GM23248 (cell line): ENCODE results near the gene TSPAN17. TPM values are rescaled to one million over a fixed set of nuclear protein-coding genes. Genes with fewer than 3 reads are reported as not detected.

Source experiments
- DNase-seq: peaks from one replicate; pipeline ENCODE4 v3.0.0-alpha.2; 2015
- H2AFZ ChIP-seq: fragments of 200-600 bp; sonication (generic); 2 replicates; pipeline ENCODE4 v1.6.1; 2016; ENCODE audit warnings: antibody characterized with exemption
- H3F3A ChIP-seq: fragments of 200-600 bp; sonication (generic); 2 replicates; pipeline ENCODE4 v1.6.1; 2016; ENCODE audit warnings: mild to moderate bottlenecking, antibody characterized with exemption, mixed run types; ENCODE audit not compliant: insufficient read depth
- H3K27ac ChIP-seq: fragments of 200-600 bp; sonication (generic); 2 replicates; pipeline ENCODE4 v1.5.1; 2016; ENCODE audit warnings: mild to moderate bottlenecking
- H3K27me3 ChIP-seq: fragments of 200-600 bp; sonication (generic); replicated peaks from 2 replicates; pipeline ENCODE4 v1.6.1; 2016; ENCODE audit warnings: mild to moderate bottlenecking; ENCODE audit not compliant: insufficient read depth
- H3K36me3 ChIP-seq: fragments of 200-600 bp; sonication (generic); 2 replicates; pipeline ENCODE4 v1.6.1; 2016; ENCODE audit warnings: low read depth, mild to moderate bottlenecking
- H3K4me1 ChIP-seq: fragments of 200-600 bp; sonication (generic); 2 replicates; pipeline ENCODE4 v1.6.1; 2016; ENCODE audit warnings: mild to moderate bottlenecking; ENCODE audit not compliant: insufficient read depth
- H3K4me2 ChIP-seq: fragments of 200-600 bp; sonication (generic); one replicate; pipeline ENCODE4 v1.6.1; 2016; ENCODE audit warnings: mild to moderate bottlenecking; ENCODE audit not compliant: unreplicated experiment
- H3K4me3 ChIP-seq: fragments of 200-600 bp; sonication (generic); 2 replicates; pipeline ENCODE4 v1.5.1; 2016; ENCODE audit warnings: mild to moderate bottlenecking
- H3K79me2 ChIP-seq: fragments of 200-600 bp; sonication (generic); 2 replicates; pipeline ENCODE4 v1.6.1; 2016; ENCODE audit warnings: mild to moderate bottlenecking; ENCODE audit not compliant: insufficient read depth
- H3K9ac ChIP-seq: fragments of 200-600 bp; sonication (generic); 2 replicates; pipeline ENCODE4 v1.6.1; 2016; ENCODE audit warnings: mild to moderate bottlenecking
- H3K9me2 ChIP-seq: fragments of 200-600 bp; sonication (generic); 2 replicates; pipeline ENCODE4 v1.6.1; 2016; ENCODE audit warnings: mixed run types, mild to moderate bottlenecking, moderate library complexity; ENCODE audit not compliant: insufficient read depth
- H3K9me3 ChIP-seq: fragments of 200-600 bp; sonication (generic); one replicate; pipeline ENCODE4 v1.6.1; 2017; ENCODE audit warnings: low read depth
- H4K20me1 ChIP-seq: fragments of 200-600 bp; sonication (generic); 2 replicates; pipeline ENCODE4 v1.6.0; 2016; ENCODE audit not compliant: insufficient read depth
- EZH2 ChIP-seq: fragments of 200-600 bp; sonication (generic); IDR thresholded peaks from 2 replicates; pipeline ENCODE4 v1.6.1; 2018; ENCODE audit warnings: antibody characterized with exemption, mild to moderate bottlenecking; ENCODE audit not compliant: insufficient read depth, poor library complexity, severe bottlenecking
- EZH2phosphoT487 ChIP-seq: fragments of 200-600 bp; sonication (generic); IDR thresholded peaks from 2 replicates; pipeline ENCODE4 v1.6.1; 2018; ENCODE audit warnings: antibody characterized with exemption, moderate library complexity, mild to moderate bottlenecking, low read depth; ENCODE audit not compliant: insufficient read depth
- WGBS, 2 experiments: methylation state at CpG; one replicate each; pipeline ENCODE4 v1.1.6; 2015 to 2017; ENCODE audit warnings: low lambda C conversion rate in 2 of 2, low coverage in 1 of 2; ENCODE audit errors: missing lambda C conversion rate in 2 of 2; 5-methylcytosine and 5-hydroxymethylcytosine counted together
- in situ Hi-C: fragments of 300-500 bp; cut with MboI; formaldehyde crosslinking; loops from 2 replicates; pipeline ENCODE4 v1.15.0; 2020
- polyA plus RNA-seq: library from polyadenylated mRNA; unstranded; fragments of >200 nt; fragmentation: Nextera tagmentation; extraction: Ambion mirVana; gene quantifications from 2 replicates; pipeline ENCODE4 v1.2.1, GENCODE V29; 2016
- total RNA-seq: library from RNA; depleted of rRNA; stranded (reverse); fragments of >200 nt; shearing (Covaris generic); gene quantifications from 2 replicates; pipeline ENCODE4 v1.2.3, GENCODE V29; 2014

The TSPAN17 gene
- total and polyA plus RNA-seq, 2 experiments from 2014 or later: 29.9 to 41.2 TPM

DNA sequence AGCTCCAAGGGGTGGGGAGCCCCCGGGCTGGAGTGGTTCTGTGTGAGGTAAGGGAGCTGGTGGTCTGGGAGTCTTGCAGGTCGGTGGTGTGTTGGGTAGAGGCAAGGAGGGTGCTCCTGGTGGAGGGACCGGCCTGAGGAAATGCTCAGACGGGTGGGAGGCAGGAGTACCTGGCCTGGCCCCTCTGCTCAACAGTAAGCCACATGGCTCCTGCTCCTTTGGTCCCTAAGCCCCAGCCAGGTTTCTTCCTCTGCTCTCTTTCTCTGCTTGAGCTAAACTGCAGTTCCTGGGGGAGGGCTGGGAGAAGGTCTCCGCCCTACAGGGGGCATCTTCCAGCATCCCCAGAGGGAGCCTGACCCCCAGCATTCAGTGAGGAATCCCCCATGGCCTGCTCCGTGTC is 17.2 kb downstream of the TSPAN17 start:
- in situ Hi-C loops: loop anchor here (10.0 kb wide), 2 partner anchors 290 to 450 kb away; no protein-coding TSS in a partner anchor

DNA sequence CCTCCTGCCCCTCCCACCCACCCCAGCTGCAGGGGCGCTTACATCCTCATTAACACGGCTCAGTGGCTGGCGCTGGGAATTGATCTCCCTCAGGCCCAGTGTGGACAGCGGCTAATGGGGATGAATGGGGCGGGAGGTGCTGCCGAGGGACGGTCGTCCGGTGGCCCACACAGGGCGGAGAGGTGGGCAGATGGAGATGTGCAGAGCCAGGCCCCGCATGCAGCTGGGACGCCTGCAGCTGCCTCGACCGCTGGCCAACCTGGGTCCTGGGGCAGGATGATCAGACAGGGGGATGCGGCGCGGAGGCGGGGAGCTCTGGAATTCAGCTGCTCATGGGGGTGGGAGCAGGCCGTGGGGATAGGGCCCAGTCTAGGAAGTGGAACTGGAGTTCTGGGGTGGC is 17.6 kb downstream of the TSPAN17 start:
- Histone ChIP-seq H3K4me1 (no peaks in the 10 kb centered on the region), H4K20me1 (no peaks in the 10 kb centered on the region), H3K27ac (no peak overlapping the region), H2AFZ (no peak overlapping the region), H3F3A (no peaks in the 10 kb centered on the region), H3K79me2 (no peaks in the 10 kb centered on the region), H3K9me2 (no peaks in the 10 kb centered on the region), H3K36me3 (no peaks in the 10 kb centered on the region), H3K4me3 (no peak overlapping the region), H3K27me3 (peaks cover 31% of the 10 kb centered on the region), H3K9ac (no peak overlapping the region), H3K4me2 (no peak overlapping the region), H3K9me3 (no peaks in the 10 kb centered on the region)
- in situ Hi-C loops: loop anchor here (10.0 kb wide), 2 partner anchors 290 to 450 kb away; no protein-coding TSS in a partner anchor
- no peak for DNase-seq
- TF ChIP-seq EZH2phosphoT487 (no peak), EZH2 (no peak)
- WGBS, 2 experiments: 23 to 26% methylated on average over 19 of the region's 19 CpGs

More for the DNA sequence above, 17.2 kb downstream of the TSPAN17 start:
- Histone ChIP-seq H3K9me3 (no peaks in the 10 kb centered on the region), H3K36me3 (no peaks in the 10 kb centered on the region), H3K9me2 (no peaks in the 10 kb centered on the region), H3K4me1 (no peaks in the 10 kb centered on the region), H3K4me2 (no peak overlapping the region), H3K27me3 (peaks cover 27% of the 10 kb centered on the region), H3K9ac (no peak overlapping the region), H3K79me2 (no peaks in the 10 kb centered on the region), H3K27ac (no peak overlapping the region), H4K20me1 (no peaks in the 10 kb centered on the region), H3F3A (no peaks in the 10 kb centered on the region), H2AFZ (no peak overlapping the region), H3K4me3 (no peak overlapping the region)
- TF ChIP-seq EZH2phosphoT487 (no peak), EZH2 (no peak)
- no peak for DNase-seq
- 16 to 22% methylated on average over 4 to 6 of the region's 6 CpGs for WGBS, 2 experiments

DNA sequence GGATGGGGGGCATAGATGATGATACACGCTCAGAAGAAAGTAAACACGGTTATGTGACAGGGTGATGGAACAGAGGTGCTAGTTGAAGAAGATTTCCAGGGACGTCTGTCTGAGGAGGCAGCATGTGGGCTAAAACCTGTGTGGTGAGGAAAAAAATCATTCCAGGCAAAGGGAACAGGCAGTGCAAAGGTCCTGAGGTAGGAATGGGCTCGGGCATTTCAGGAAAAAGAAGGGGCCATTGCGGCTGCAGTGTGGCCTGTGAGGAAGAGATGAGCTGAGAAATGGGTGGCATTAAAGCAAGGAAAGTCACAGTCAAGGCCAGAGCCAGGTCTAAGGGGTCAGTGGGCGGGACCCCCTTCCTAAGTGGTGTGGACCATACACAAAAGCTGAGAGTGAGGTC is 18.2 kb downstream of the TSPAN17 start:
- Histone ChIP-seq H3K4me3 (no peak overlapping the region), H3K4me2 (no peak overlapping the region), H3K79me2 (no peaks in the 10 kb centered on the region), H3K4me1 (no peaks in the 10 kb centered on the region), H3F3A (no peaks in the 10 kb centered on the region), H3K27me3 (peaks cover 37% of the 10 kb centered on the region), H3K9me3 (no peaks in the 10 kb centered on the region), H3K9me2 (no peaks in the 10 kb centered on the region), H2AFZ (no peak overlapping the region), H4K20me1 (no peaks in the 10 kb centered on the region), H3K36me3 (no peaks in the 10 kb centered on the region), H3K27ac (no peak overlapping the region), H3K9ac (no peak overlapping the region)
- TF ChIP-seq EZH2phosphoT487 (no peak), EZH2 (no peak)
- DNase-seq: no peak
- WGBS, 2 experiments: 78 to 86% methylated on average over 6 of the region's 6 CpGs
- in situ Hi-C loops: loop anchor here (10.0 kb wide), 2 partner anchors 289 to 449 kb away; no protein-coding TSS in a partner anchor

DNA sequence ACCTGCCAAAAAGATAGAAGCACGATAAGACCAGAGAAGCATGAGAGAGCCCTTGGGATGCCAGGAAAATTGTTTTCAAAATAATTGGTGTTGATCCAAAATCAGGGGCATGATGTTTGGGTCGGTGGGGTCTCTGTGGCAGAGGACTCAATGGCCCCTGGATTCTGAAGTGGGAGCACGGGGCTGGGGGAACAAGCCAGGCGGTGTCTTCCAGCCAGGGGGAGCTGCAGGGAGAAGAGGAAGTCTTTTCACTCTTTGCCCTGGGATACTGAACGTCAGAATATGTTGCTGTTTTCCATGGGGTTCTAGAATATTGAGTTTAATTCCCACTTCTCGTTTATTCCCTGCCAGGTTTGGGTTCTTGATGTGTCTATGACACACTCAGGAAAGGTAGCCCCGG is 20.4 kb downstream of the TSPAN17 start:
- Histone ChIP-seq H3K4me2 (no peak overlapping the region), H3K4me1 (no peaks in the 10 kb centered on the region), H2AFZ (no peak overlapping the region), H3K79me2 (no peaks in the 10 kb centered on the region), H3F3A (no peaks in the 10 kb centered on the region), H3K27ac (no peak overlapping the region), H3K9ac (no peak overlapping the region), H3K27me3 (peaks cover 39% of the 10 kb centered on the region), H4K20me1 (no peaks in the 10 kb centered on the region), H3K4me3 (no peak overlapping the region), H3K9me3 (no peaks in the 10 kb centered on the region), H3K9me2 (no peaks in the 10 kb centered on the region), H3K36me3 (no peaks in the 10 kb centered on the region)
- in situ Hi-C loops: loop anchor here (10.0 kb wide), 2 partner anchors 287 to 447 kb away; no protein-coding TSS in a partner anchor
- TF ChIP-seq EZH2phosphoT487 (no peak), EZH2 (no peak)
- DNase-seq: no peak
- 69 to 74% methylated on average over 7 of the region's 7 CpGs for WGBS, 2 experiments

DNA sequence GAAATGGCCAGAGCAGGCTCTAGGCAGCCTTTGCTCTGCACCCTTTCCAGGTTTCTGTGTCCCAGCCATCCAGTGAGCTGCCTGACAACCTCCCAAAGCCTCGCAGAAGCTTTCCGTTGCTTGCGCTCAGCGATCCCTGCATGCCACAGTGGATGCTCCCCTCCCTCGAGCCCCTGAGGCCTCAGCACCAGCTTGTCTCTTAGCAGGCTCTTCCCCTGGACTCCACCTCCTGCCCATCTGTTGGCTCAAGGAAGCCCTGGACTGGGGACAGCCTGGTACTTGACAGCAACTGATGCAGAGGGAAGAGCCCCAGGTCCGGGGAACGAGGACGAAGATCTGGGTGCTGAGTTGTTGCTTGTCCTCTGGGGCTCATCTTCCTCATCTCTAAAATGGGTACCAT is 23.2 kb downstream of the TSPAN17 start:
- no peak for TF ChIP-seq EZH2
- TF ChIP-seq EZH2phosphoT487: no peak
- 82% methylated on average over 8 of the region's 8 CpGs for WGBS, 2 experiments
- Histone ChIP-seq H3K4me2 (no peak overlapping the region), H3K79me2 (no peaks in the 10 kb centered on the region), H3K9ac (no peak overlapping the region), H3F3A (no peaks in the 10 kb centered on the region), H2AFZ (no peak overlapping the region), H3K9me3 (no peaks in the 10 kb centered on the region), H3K27me3 (peaks cover 28% of the 10 kb centered on the region), H4K20me1 (no peaks in the 10 kb centered on the region), H3K4me3 (no peak overlapping the region), H3K36me3 (no peaks in the 10 kb centered on the region), H3K4me1 (no peaks in the 10 kb centered on the region), H3K9me2 (no peaks in the 10 kb centered on the region), H3K27ac (no peak overlapping the region)
- DNase-seq: no peak
- in situ Hi-C loops: no loop called here
